ENCODE data around the gene CD209.

CD209 gene

GRCh38 chr19:7738023-7738422, 9.3 kb downstream of the CD209 start:
- Histone ChIP-seq H3K4me1 (ENCODE audit: control insufficient read depth, insufficient read depth, low read length) (no peaks in the 10 kb centered on the region), H3K27me3 (ENCODE audit: control insufficient read depth, insufficient read depth, low read length) (peaks cover 2% of the 10 kb centered on the region; the same call in 1 of the 2 replicates), H3K4me3 (ENCODE audit: low read depth, low read length) (no peak overlapping the region), H3K9ac (ENCODE audit: low read depth, low read length) (no peak overlapping the region), H3K27ac (ENCODE audit: low read depth, low read length) (no peak overlapping the region), H3K9me3 (ENCODE audit: control insufficient read depth, insufficient read depth, low read length) (no peaks in the 10 kb centered on the region), H3K36me3 (ENCODE audit: control insufficient read depth, insufficient read depth, low read length) (no peaks in the 10 kb centered on the region)

GRCh38 chr19:7737215-7737614, 10.1 kb downstream of the CD209 start:
- Histone ChIP-seq H3K4me3 (ENCODE audit: low read depth, low read length) (no peak overlapping the region), H3K4me1 (ENCODE audit: control insufficient read depth, insufficient read depth, low read length) (no peaks in the 10 kb centered on the region), H3K9ac (ENCODE audit: low read depth, low read length) (no peak overlapping the region), H3K36me3 (ENCODE audit: control insufficient read depth, insufficient read depth, low read length) (no peaks in the 10 kb centered on the region), H3K27ac (ENCODE audit: low read depth, low read length) (no peak overlapping the region), H3K27me3 (ENCODE audit: control insufficient read depth, insufficient read depth, low read length) (peaks cover 2% of the 10 kb centered on the region; the same call in 1 of the 2 replicates), H3K9me3 (ENCODE audit: control insufficient read depth, insufficient read depth, low read length) (no peaks in the 10 kb centered on the region)

- H3K27me3 ChIP-seq (ENCODE audit: control insufficient read depth, insufficient read depth, low read length): peaks cover 11% of the 10 kb centered on the region
- H3K36me3 ChIP-seq (ENCODE audit: control insufficient read depth, insufficient read depth, low read length): no peaks in the 10 kb centered on the region
- no peak overlapping the region for H3K27ac ChIP-seq (ENCODE audit: low read depth, low read length)
- H3K9ac ChIP-seq (ENCODE audit: low read depth, low read length): no peak overlapping the region
- H3K4me1 ChIP-seq (ENCODE audit: control insufficient read depth, insufficient read depth, low read length): no peaks in the 10 kb centered on the region
- no peaks in the 10 kb centered on the region for H3K9me3 ChIP-seq (ENCODE audit: control insufficient read depth, insufficient read depth, low read length)
- no peak overlapping the region for H3K4me3 ChIP-seq (ENCODE audit: low read depth, low read length)
These were observed 11.2 kb downstream of the CD209 start for GRCh38 chr19:7736148-7736547.

- no peaks in the 10 kb centered on the region for H3K36me3 ChIP-seq (ENCODE audit: control insufficient read depth, insufficient read depth, low read length)
- no peak overlapping the region for H3K4me3 ChIP-seq (ENCODE audit: low read depth, low read length)
- no peaks in the 10 kb centered on the region for H3K9me3 ChIP-seq (ENCODE audit: control insufficient read depth, insufficient read depth, low read length)
- no peak overlapping the region for H3K27ac ChIP-seq (ENCODE audit: low read depth, low read length)
- no peak overlapping the region for H3K9ac ChIP-seq (ENCODE audit: low read depth, low read length)
- H3K27me3 ChIP-seq (ENCODE audit: control insufficient read depth, insufficient read depth, low read length): peaks cover 27% of the 10 kb centered on the region
- 0 out of 2 replicates have a peak, but pooled peaks cover 3% of the 10 kb centered on the region for H3K4me1 ChIP-seq (ENCODE audit: control insufficient read depth, insufficient read depth, low read length)
These were observed 12.8 kb downstream of the CD209 start for GRCh38 chr19:7734220-7735203.

- Histone ChIP-seq H3K27me3 (ENCODE audit: control insufficient read depth, insufficient read depth, low read length) (peaks cover 39% of the 10 kb centered on the region), H3K36me3 (ENCODE audit: control insufficient read depth, insufficient read depth, low read length) (no peaks in the 10 kb centered on the region), H3K4me1 (ENCODE audit: control insufficient read depth, insufficient read depth, low read length) (0 out of 2 replicates have a peak, but pooled peaks cover 10% of the 10 kb centered on the region), H3K9me3 (ENCODE audit: control insufficient read depth, insufficient read depth, low read length) (no peaks in the 10 kb centered on the region), H3K9ac (ENCODE audit: low read depth, low read length) (no peak overlapping the region), H3K27ac (ENCODE audit: low read depth, low read length) (no peak overlapping the region), H3K4me3 (ENCODE audit: low read depth, low read length) (no peak overlapping the region)
These were observed 14.0 kb downstream of the CD209 start for GRCh38 chr19:7733376-7733775.

GRCh38 chr19:7732045-7732444, 15.3 kb downstream of the CD209 start, which contains the start of gene CLEC4G:
TSS of gene CLEC4G (minus strand) at chr19:7732110. CDS start at chr19:7732102, 8 bp downstream.
- Histone ChIP-seq H3K4me3 (ENCODE audit: low read depth, low read length) (no peak within 1 kb of the TSS), H3K36me3 (ENCODE audit: control insufficient read depth, insufficient read depth, low read length) (no peaks in the 10 kb centered on the region), H3K9me3 (ENCODE audit: control insufficient read depth, insufficient read depth, low read length) (no peaks in the 10 kb centered on the region), H3K4me1 (ENCODE audit: control insufficient read depth, insufficient read depth, low read length) (0 out of 2 replicates have a peak, but pooled peaks cover 10% of the 10 kb centered on the region), H3K27ac (ENCODE audit: low read depth, low read length) (no peak within 1 kb of the TSS), H3K27me3 (ENCODE audit: control insufficient read depth, insufficient read depth, low read length) (peaks cover 48% of the 10 kb centered on the region), H3K9ac (ENCODE audit: low read depth, low read length) (no peak within 1 kb of the TSS)

- Histone ChIP-seq H3K27me3 (ENCODE audit: control insufficient read depth, insufficient read depth, low read length) (peaks cover 48% of the 10 kb centered on the region), H3K9me3 (ENCODE audit: control insufficient read depth, insufficient read depth, low read length) (no peaks in the 10 kb centered on the region), H3K9ac (ENCODE audit: low read depth, low read length) (no peak overlapping the region), H3K27ac (ENCODE audit: low read depth, low read length) (no peak overlapping the region), H3K4me1 (ENCODE audit: control insufficient read depth, insufficient read depth, low read length) (0 out of 2 replicates have a peak, but pooled peaks cover 10% of the 10 kb centered on the region), H3K36me3 (ENCODE audit: control insufficient read depth, insufficient read depth, low read length) (no peaks in the 10 kb centered on the region), H3K4me3 (ENCODE audit: low read depth, low read length) (no peak overlapping the region)
These were observed 15.7 kb downstream of the CD209 start for GRCh38 chr19:7731615-7732014.

- Histone ChIP-seq H3K9me3 (ENCODE audit: control insufficient read depth, insufficient read depth, low read length) (no peaks in the 10 kb centered on the region), H3K27me3 (ENCODE audit: control insufficient read depth, insufficient read depth, low read length) (peaks cover 48% of the 10 kb centered on the region)
These were observed 16.1 kb downstream of the CD209 start for GRCh38 chr19:7731218-7731595.

GRCh38 chr19:7730286-7731217, 16.8 kb downstream of the CD209 start:
- no peak overlapping the region for H3K27ac ChIP-seq (ENCODE audit: low read depth, low read length)
- H3K9ac ChIP-seq (ENCODE audit: low read depth, low read length): no peak overlapping the region
- H3K4me3 ChIP-seq (ENCODE audit: low read depth, low read length): peak overlapping the region; percentile 53
- peaks cover 48% of the 10 kb centered on the region for H3K27me3 ChIP-seq (ENCODE audit: control insufficient read depth, insufficient read depth, low read length)
- no peaks in the 10 kb centered on the region for H3K9me3 ChIP-seq (ENCODE audit: control insufficient read depth, insufficient read depth, low read length)
- no peaks in the 10 kb centered on the region for H3K36me3 ChIP-seq (ENCODE audit: control insufficient read depth, insufficient read depth, low read length)
- 0 out of 2 replicates have a peak, but pooled peaks cover 10% of the 10 kb centered on the region for H3K4me1 ChIP-seq (ENCODE audit: control insufficient read depth, insufficient read depth, low read length)

More at GRCh38 chr19:7731218-7731595, 16.1 kb downstream of the CD209 start:
- no peak overlapping the region for H3K9ac ChIP-seq (ENCODE audit: low read depth, low read length)
- H3K36me3 ChIP-seq (ENCODE audit: control insufficient read depth, insufficient read depth, low read length): no peaks in the 10 kb centered on the region
- no peak overlapping the region for H3K4me3 ChIP-seq (ENCODE audit: low read depth, low read length)
- H3K4me1 ChIP-seq (ENCODE audit: control insufficient read depth, insufficient read depth, low read length): 0 out of 2 replicates have a peak, but pooled peaks cover 10% of the 10 kb centered on the region
- H3K27ac ChIP-seq (ENCODE audit: low read depth, low read length): no peak overlapping the region

- Histone ChIP-seq H3K36me3 (ENCODE audit: control insufficient read depth, insufficient read depth, low read length) (no peaks in the 10 kb centered on the region), H3K4me3 (ENCODE audit: low read depth, low read length) (peak overlapping the region; percentile 53), H3K27me3 (ENCODE audit: control insufficient read depth, insufficient read depth, low read length) (peaks cover 48% of the 10 kb centered on the region)
These were observed 17.5 kb downstream of the CD209 start for GRCh38 chr19:7729831-7730285.

More at GRCh38 chr19:7729831-7730285, 17.5 kb downstream of the CD209 start:
- no peak overlapping the region for H3K9ac ChIP-seq (ENCODE audit: low read depth, low read length)
- no peaks in the 10 kb centered on the region for H3K9me3 ChIP-seq (ENCODE audit: control insufficient read depth, insufficient read depth, low read length)
- H3K27ac ChIP-seq (ENCODE audit: low read depth, low read length): no peak overlapping the region
- H3K4me1 ChIP-seq (ENCODE audit: control insufficient read depth, insufficient read depth, low read length): 0 out of 2 replicates have a peak, but pooled peaks cover 10% of the 10 kb centered on the region

Measured in HUES48 (cell line).